OCI-LY7 (cell line): Measurements from ENCODE around the gene CR1L.

Source experiments
- CTCF ChIP-seq: fragments of 200-600 bp; sonication (generic); conservative IDR thresholded peaks from 2 replicates; pipeline ENCODE4 v1.5.1; 2014; ENCODE audit warnings: mild to moderate bottlenecking, antibody characterized with exemption, low read length, moderate library complexity, mixed read lengths
- EZH2phosphoT487 ChIP-seq: fragments of 200-600 bp; sonication (generic); IDR thresholded peaks from 2 replicates; pipeline ENCODE4 v1.6.1; 2018; ENCODE audit warnings: low read depth, borderline replicate concordance, mild to moderate bottlenecking, mixed run types, antibody characterized with exemption, low read length, moderate library complexity, mixed read lengths

DNA sequence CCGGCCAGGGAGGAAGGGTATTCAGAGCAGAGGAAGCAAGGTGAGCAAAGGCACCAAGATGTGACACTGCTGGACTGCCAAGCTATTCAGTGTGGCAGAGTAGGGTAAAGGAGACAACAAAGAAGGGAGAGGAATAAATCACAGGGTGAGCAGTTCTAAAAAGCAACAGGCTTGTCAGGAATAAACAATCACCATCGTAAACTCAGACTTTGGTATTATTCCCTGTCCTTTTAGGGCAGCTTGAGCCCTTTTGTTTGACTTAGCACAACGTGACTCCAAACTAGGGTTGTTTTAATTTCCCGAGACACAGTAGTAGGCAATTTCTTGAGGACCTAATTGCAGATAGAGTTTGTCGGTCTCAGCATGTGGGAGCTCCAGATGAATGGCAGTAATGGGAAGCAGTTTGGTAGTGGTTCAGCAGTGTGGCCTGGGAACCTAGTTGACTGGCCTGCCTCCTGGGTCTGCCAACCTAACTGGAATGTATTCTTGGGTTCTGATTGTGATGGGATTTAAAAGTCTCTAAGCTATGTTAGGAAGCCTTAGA, 4.3 kb downstream of the CR1L start:
- TF ChIP-seq CTCF (no peak), EZH2phosphoT487 (no peak)
